NCI-H2107 treated with DMSO at 0.1 percent for 48 hours (cell line): ENCODE measurements around the gene NDST3.
"Not testable (repeated sequence)": the region's sequence is repeated elsewhere in the genome, so short reads cannot be mapped to it uniquely, and the experiment has no call there.

ENCODE experiments used
- DNase-seq: peaks from one replicate; lab custom pipeline; 2025; ENCODE audit not compliant: unreplicated experiment; lab: John Stamatoyannopoulos, UW

The NDST3 gene

DNA sequence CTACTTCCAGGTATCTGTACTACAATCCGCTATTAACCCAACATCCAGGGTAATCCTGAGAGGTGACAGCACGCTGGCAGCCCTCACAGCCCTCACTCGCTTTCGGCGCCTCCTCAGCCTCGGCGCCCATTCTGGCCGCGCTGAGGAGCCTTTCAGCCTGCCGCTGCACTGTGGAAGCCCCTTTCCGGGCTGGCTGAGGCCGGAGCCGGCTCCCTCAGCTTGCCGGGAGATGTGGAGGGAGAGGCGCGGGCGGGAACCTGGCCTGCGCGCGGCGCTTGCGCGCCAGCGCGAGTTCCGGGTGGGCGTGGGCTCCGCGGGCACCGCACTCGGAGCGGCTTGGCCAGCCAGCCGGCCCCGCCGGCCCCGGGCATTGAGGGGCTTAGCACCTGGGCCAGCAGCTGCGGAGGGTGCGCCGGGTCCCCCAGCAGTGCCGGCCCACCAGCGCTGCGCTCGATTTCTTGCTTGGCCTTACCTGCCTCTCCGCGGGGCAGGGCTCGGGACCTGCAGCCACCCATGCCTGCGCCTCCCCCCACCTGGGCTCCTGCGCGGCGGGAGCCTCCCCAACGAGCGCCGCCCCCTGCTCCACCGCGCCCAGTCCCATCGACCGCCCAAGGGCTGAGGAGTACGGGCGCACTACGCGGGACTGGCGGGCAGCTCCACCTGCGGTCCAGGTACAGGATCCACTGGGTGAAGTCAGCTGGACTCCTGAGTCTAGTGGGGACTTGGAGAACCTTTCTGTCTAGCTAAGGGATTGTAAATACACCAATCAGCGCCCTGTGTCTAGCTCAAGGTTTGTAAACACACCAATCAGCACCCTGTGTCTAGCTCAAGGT is 231.2 kb downstream of the NDST3 start:
- DNase-seq: no peak

DNA sequence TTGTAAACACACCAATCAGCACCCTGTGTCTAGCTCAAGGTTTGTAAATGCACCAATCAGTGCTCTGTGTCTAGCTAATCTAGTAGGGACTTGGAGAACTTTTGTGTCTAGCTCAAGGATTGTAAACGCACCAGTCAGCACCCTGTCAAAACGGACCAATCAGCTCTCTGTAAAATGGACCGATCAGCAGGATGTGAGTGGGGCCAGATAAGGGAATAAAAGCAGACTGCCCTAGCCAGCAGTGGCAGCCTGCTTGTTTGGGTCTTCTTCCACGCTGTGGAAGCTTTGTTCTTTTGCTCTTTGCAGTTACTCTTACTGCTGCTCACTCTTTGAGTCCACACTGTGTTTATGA is 231.8 kb downstream of the NDST3 start:
- not testable (repeated sequence) for DNase-seq

DNA sequence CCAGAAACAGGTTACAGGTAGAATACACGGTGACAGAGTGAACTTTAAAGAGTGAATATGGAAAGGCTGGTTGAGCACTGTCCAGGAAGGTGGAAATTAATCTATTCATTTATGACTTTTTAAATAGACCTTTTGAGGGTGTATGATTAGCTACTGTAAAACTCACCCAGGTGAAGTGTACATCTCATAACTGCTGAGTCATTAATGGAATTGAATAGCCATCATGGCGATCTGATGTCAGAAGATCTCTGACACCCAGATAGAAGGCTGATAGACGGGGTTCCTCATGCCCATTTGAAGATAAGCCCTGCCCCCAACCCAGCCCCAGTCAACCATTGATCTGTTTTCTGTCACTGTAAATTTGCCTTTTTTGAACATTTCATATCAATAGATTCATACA is 234.5 kb downstream of the NDST3 start:
- DNase-seq: no peak

DNA sequence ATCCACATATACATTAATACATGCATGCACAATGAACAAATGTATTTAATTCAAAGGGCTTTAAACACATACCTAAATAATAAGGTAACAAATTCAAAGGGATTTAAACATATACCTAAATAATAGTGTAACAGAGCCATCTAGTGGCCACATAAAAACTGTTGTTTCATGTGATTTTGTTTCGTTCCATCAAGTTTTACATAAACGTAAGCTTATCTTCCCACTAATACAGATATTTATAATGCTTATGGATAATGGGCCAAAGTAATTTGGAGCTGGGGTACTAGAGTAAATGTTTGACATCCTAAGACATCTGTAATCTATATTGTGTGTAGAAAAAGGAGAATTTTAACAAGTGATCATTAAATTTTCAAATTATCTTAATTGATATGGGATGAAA is 236.2 kb downstream of the NDST3 start:
- DNase-seq: peak; percentile 38

DNA sequence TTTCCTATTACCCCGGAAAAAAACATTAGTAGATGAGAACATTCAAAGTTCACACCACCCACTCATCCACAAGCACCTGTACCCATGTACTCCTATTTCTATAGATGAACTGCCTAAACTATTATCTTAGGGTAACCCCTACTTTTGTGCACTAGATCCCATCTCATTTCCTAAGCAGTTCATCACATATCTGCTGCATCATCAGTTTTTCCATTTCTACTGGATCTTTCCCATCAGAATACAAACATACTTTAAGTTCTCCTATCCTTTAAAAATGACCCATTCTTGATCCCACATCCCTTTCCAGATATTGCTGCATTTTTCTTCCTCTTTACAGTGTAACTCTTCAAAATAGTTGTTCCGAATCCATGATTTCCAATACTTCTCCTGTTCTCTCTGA is 237.5 kb downstream of the NDST3 start:
- DNase-seq: no peak

DNA sequence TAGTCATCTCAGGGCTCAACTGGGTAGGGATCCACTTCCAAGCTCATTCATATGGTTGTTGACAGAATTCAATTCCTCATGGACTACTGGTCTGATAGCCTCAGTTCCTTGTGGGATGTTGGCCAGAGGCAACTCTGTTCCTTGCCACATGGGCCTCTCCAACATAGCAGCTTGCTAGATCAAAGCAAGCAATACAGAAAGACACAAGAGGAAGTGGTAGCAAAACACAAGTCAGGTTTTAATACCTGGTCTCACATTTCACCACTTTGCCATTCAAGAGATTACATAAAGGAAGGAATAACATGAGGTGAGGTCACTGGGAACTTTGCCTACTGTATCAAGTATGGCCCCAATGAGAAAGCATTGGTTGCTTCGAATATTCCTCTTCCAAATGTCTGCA is 239.4 kb downstream of the NDST3 start:
- no peak for DNase-seq

DNA sequence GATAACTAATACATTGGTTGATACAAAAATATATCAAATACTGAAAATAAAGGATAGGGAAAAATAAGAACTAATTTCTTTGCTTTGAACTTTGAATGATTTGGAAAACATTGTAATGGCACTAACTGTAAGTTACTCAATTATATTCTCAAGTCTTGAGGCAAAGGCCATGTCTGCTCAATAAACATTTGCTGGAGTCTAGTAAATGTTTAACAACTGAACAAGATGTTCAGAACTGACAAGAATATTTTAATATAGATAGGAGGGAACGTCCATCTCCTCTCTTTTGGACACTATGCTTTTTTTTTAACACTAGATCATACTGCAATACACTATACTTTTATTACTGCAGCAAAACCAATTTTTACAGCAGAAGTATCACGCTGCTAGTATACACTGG is 242.3 kb downstream of the NDST3 start:
- no peak for DNase-seq

DNA sequence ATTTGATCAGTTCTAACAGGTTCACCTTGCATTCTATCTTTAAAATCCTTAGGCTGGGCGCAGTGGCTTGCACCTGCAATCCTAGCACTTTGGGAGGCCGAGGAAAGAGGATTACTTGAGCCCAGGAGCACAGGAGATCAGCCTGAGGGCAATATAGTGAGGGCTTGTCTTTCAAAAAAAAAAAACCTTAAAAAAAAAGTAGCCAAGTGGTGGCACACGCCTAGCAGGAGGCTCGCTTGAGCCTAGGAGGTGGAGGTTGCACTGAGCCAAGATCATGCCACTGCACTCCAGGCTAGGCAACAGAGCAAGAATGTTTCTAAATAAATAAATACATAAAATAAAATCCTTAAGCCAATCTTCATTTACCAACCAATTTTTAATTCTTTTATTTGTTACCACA is 243.0 kb downstream of the NDST3 start:
- DNase-seq: no peak

DNA sequence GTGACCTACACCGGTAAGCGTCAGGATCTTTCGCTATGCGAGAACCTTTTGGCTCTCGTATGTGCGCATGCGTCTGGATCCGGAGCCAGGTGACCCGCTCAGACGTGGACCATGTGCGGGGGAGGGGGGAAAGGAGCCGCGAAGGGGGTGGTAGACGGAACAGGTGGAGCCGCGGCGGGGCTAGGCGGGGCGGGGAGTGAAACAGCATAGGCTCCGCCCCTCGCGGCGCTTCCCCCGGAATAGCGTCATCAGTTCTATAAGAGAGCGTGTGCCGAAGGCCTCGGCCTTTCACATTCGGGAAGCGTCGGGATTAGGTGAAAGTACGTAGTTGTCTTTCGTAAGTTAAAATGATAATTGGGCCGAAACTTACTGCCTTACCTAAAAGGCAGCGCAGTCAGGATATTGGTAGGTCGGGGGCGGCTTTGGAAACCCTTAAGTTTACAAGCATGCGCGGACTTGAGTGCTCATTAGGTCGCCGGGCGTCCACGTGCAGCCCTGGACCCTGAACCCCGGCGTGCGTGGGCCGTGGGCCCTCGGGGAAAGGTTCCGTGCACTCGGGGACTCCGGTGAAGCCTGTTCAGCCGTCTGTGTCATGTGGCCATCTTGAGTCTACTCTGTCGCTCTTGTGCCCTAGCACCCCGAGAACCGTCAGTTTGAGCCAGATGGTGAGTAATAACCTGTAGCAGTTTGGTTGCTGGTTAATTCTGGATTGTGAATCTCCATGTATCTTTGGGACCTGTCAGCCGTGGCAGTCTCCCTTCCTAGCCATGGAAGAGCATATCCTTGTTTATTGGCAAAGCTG is 244.4 kb downstream of the NDST3 start:
- DNase-seq: peak; percentile 86

DNA sequence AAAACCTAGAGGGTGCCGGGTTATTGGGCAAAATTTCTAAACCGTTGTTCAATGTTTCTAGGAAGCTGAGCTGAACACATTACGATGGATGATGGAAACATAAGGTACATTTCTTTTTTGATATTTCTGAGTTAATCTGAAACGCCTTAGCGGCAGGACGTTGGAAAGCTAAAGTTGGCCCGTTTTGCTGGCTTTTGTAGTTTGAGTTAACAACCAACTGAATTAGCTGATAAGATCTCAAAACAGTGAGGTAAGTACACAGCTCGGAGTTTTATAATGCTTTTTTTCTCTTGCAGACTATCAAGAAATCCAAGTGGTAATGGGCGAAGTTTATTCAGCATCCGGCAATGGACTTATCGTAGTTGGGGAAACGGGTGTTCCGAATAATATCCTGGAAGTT is 245.0 kb downstream of the NDST3 start:
- no peak for DNase-seq

DNA sequence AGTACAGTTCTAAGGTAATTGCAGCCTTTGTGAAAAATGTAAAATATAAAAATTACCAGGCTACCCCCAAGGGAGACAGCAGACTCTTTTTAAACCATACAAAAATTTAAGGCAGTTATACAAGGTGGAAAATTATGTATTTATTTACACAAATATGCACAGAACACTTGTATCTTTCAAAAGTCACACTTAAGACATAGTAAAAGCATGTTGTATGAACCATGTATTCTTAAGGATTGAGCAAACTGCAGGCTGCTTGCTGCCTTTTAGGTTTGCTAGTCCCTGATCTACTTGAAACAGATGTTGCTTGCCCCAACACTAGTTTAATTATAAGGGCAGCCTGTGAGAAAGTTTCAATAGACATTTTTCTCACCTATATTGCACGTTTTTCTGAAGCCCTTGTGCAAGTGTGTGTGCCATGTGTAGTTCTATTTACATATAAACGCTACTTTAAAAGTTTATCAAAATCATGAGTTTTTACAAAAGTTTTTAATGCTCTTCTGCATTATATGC is 245.7 kb downstream of the NDST3 start:
- DNase-seq: no peak

DNA sequence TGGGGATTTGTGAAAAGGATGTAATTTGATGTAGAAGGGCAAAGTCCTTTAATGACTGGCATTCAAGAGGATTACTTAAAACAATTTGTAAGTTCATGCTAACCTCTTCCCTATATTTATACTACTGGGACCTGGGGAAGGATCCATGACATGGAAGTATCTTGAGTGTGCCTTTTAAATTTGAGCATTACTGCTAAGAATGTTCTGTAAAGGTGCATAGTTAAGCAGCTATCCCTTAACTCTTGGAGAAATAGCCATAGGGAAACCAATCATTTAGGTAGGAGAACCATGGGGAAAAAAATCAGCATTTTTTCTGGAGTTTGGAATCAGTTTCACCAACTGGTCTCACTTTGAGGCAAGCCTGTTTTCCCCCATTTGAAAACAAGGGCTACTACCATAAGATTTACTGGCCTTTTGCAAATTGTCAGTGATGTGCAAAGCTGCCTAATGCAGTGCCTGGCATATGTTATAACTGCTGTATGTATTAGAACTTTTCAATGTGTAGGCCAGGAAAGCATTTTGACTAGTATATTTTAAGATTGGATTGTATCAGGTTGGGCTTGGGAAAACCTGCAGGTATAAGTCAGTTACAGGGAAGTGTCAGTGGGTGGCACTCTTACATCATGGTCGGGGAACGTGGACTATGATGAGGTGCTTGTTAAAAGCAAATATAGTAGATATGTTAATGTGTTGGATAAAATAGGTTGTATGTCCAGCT is 246.4 kb downstream of the NDST3 start:
- peak; percentile 37 for DNase-seq

DNA sequence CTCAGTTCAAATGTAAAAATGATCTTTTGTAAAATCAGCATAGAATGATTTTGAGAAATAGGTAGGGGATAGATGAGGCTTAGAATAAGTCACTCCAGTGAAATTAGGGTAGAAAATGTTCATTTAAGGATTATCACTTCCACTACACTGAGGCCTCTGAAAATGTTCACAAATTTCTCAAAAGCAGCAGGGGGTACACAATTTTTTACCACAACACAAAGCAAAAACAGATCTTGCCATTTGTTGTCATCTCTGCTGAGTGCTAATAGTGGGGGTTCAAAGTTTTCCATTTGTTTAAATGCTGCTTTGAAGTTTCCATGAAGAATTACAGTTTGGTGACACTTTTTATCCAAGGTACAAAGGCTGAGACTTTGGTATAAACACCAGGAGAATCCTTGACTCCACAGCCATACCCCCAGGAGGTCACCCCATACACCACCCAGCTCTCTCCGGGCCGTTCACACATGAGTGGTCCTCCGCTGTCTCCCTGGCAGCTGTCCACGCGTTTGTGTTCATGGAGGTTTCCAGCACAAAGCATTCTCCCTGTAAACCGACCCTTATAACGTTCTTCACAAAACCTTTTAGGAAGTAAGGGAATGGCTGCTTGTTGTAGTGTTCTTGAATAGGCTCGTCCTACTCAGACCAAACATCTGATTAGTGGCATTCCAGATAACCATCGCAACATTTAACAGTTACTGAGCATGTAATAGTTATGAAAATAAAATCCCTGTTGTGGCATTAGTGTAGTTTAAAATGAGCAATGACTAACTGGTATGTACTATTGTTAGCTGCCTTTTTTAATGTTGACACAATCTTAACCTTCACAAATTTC is 247.5 kb downstream of the NDST3 start:
- peak; percentile 32 for DNase-seq

DNA sequence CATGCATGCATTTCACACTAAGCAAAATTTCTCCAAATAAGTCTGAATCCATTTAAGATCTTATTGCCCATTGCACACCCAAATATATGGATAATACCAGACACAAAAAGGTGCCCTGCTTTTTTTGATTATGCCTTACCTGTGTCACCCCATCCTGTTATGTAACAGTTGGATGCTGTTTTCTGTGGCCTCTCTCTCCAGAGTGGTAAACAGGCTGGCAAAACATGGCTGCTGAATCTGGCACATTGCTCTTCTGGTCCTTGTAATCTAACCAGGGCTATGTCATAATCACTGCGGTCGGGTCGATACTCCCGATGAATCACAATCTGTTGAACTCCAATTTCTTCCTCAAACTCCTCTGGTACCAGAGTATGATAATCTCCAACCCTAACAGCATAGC is 248.4 kb downstream of the NDST3 start:
- no peak for DNase-seq

DNA sequence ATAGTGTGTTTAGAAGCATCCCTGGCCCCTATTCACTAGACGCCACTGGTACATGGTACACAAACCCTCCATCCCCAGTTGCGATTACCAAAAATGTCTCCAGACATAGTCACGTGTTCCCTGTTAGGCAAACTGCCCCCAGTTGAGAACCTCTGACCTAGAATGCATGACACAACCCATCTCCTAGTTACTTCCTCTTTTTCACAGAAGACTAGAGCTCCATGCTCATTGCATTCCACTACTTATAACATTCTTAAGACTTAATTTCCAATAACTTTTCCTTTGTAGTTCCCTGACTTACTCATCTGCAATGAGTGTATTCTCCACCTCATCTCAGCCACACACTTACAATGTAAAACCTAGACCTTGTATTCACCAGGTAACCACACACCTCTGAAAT is 249.9 kb downstream of the NDST3 start:
- no peak for DNase-seq

DNA sequence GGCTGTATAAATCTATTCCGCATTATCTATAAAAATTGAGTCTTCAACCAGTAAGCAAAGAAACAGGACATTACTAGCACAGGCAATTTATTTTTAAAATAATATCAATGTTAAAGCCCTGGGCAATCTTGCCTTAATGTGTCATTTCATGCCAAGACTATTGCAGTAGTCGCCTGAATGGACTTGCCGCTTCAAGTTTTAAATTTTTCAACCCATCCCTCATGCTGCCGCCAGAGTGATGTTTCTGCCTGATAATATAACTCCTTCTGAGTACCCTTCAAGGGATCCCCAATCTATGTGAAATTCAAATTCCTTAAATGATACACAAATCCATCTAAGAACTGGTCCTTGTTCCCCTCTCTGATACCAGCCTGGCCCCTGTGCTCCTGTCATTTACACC is 251.6 kb downstream of the NDST3 start:
- no peak for DNase-seq

DNA sequence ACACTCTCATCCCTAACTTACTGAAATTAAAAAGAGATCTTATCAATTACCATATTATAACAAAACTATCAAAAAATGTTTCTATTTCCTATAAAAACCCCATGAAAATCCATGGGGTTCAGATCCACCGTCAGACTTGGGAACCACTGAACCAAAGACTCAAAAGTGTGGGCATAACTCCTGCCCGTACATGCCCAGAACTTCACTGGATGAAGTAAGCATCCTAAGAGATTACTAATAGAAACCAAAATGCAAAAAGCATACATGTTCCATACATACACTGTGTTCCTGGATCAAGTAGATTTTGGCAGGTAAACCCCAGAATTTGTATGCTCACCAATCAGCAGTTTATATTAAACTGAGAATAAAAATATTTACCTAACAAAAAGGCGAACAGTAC is 252.4 kb downstream of the NDST3 start:
- no peak for DNase-seq

DNA sequence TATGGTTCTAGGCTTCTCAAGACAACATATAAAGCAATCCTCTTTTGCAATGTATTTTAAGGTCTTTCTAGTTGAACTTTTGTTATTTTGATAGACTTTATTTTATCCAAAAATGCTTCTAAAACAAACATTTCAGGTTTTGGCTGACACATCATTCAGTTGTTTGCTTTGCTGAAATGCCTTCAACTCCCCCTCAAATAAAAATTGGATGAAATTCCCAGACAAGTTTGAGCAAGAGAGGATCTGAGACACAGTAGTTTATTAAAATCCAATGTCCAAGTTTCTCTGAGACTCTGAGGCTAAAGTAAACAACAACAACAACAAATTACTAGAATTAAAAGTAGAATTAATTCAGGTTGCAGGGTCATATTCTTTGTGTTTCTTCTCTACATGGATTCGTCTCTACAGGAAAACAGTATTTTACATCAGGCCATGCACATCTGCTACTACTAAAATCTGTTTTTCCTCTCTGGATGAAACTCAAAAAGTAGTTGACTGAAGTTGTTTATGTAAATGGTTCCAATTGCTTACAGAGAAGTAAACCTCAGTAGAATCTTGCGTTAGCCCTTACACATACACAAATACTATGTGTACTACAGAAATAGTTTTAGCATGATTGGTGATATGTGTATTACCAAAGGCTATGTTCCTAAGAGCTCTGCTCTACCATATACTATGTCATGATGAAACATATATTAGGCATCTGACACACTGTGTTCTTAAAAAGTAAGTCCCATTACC is 253.6 kb downstream of the NDST3 start:
- DNase-seq: no peak

DNA sequence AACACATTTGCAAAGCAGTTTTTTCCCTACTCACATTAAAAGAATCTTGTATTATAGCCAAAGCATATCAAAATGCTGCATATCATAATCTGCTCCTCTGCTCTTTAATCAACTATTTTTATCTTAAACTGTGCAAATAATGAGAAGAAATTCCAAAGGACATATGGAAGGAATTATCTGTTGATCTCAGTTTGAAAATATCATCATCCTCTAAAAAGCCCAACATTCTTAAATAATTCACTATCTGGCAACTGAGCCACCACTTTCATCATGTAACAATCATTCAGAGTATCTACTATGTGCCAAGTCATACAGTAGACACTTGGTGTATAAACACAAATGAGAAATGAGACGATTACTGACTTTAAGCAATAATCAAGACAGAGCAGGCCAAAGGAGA is 255.5 kb downstream of the NDST3 start:
- no peak for DNase-seq

DNA sequence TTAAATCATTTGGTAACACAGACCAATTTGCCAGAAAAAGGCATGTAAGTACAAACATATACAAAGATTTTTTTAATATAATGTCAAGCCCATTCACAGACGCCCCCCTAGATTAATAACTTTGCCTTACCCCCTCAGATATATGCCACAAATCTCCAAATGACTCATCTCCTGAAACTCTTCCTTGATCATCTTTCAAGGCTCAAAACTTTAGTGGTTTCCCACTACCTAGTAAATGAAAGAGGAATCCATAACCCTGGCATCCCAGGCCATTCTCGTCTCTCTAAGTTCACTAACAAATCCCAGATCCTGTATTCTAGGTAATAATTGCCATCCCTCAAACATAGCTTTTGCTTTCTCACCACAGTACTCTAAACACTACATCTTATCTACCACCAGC is 256.7 kb downstream of the NDST3 start:
- DNase-seq: no peak
